Gastroesophageal sphincter (tissue), 4 donors: Measurements from ENCODE around the gene USP6NL. TPM values are rescaled to one million over a fixed set of nuclear protein-coding genes. Genes with fewer than 3 reads are reported as not detected.

Experiments
- ATAC-seq: fragments of 150-250 bp; one replicate; pipeline ENCODE4 v1.9.1; 2016; ENCODE audit warnings: mild to moderate bottlenecking, moderate library complexity
- H3K27ac ChIP-seq, 4 donors: fragments of 200-600 bp; sonication (generic) in 3 of 4; 1 replicate in 3 of 4; 2 replicates in 1 of 4; pipeline ENCODE4 v1.5.1; 2016 to 2019
- H3K27me3 ChIP-seq: fragments of 200-600 bp; sonication (generic); one replicate; pipeline ENCODE4 v1.5.1; 2019
- H3K36me3 ChIP-seq, 2 donors: fragments of 200-600 bp; sonication (generic); one replicate each; pipeline ENCODE4 v1.5.1; 2019; ENCODE audit warnings: control low read depth in 1 of 2
- H3K4me1 ChIP-seq, 3 donors: fragments of 200-600 bp; sonication (generic); 1 replicate in 2 of 3; 2 replicates in 1 of 3; pipeline ENCODE4 v1.5.1; 2016 to 2019; ENCODE audit warnings: control low read depth in 2 of 3
- H3K4me3 ChIP-seq, 2 donors: fragments of 200-600 bp; sonication (generic); one replicate each; pipeline ENCODE4 v1.5.1; 2019; ENCODE audit warnings: mild to moderate bottlenecking in 1 of 2, moderate library complexity in 1 of 2
- H3K9me3 ChIP-seq, 3 donors: fragments of 200-600 bp; sonication (generic); one replicate each; pipeline ENCODE4 v1.5.1; 2017 to 2019; ENCODE audit warnings: control low read depth in 2 of 3
- CTCF ChIP-seq, 4 experiments: fragments of 200-600 bp in 2 of 4; fragments of 450-650 bp in 2 of 4; sonication (generic) in 1 of 4; IDR thresholded peaks; one replicate each; pipeline ENCODE4 v1.5.1; 2017 to 2019; ENCODE audit warnings: antibody characterized with exemption in 4 of 4, mild to moderate bottlenecking in 2 of 4, moderate library complexity in 2 of 4
- EP300 ChIP-seq: sonication (generic); formaldehyde crosslinking; IDR thresholded peaks from one replicate; pipeline ENCODE4 v1.6.1; 2017; ENCODE audit warnings: antibody characterized with exemption, mild to moderate bottlenecking
- POLR2A ChIP-seq, 2 donors: fragments of 450-650 bp; IDR thresholded peaks; one replicate each; pipeline ENCODE4 v1.6.1; 2017; ENCODE audit warnings: antibody characterized with exemption in 2 of 2, mild to moderate bottlenecking in 2 of 2, moderate library complexity in 1 of 2
- POLR2AphosphoS5 ChIP-seq: sonication (generic); formaldehyde crosslinking; IDR thresholded peaks from one replicate; pipeline ENCODE4 v1.6.1; 2017; ENCODE audit warnings: antibody characterized with exemption
- WGBS, 2 donors: methylation state at CpG; one replicate each; pipeline ENCODE4 v1.1.5; 2018; ENCODE audit warnings: low coverage in 1 of 2; 5-methylcytosine and 5-hydroxymethylcytosine counted together
- total RNA-seq, 4 donors: library from RNA; depleted of rRNA; stranded (reverse); fragments of >200 nt; gene quantifications; one replicate each; pipeline ENCODE4 v1.1.0, GENCODE V29; 2016

USP6NL gene
- total RNA-seq, 4 donors from 2014 or later = 9.0 to 14.7 (median 12.5) TPM

GRCh38 chr10:11463111-11463510 is 148.3 kb downstream of the USP6NL start:
- no peaks in the 10 kb centered on the region for H3K27me3 ChIP-seq
- no peak overlapping the region for H3K27ac ChIP-seq
- TF ChIP-seq EP300 (no peak), POLR2AphosphoS5 (no peak), POLR2A (IDR thresholded peaks at IDR 0.05) (no peak)
- no peaks in the 10 kb centered on the region for H3K9me3 ChIP-seq
- ATAC-seq = no peak
- peaks cover 0 to 24% of the 10 kb centered on the region in 2 donors for H3K36me3 ChIP-seq
- H3K4me3 ChIP-seq = no peak overlapping the region
- WGBS, 2 donors = 95 to 100% methylated on average over 1 to 26 of the region's 26 CpGs
- H3K4me1 ChIP-seq = peaks cover 0 to 10% (median 0%) of the 10 kb centered on the region in 3 donors

GRCh38 chr10:11462071-11462470 is 149.4 kb downstream of the USP6NL start:
- TF ChIP-seq POLR2A (IDR thresholded peaks at IDR 0.05) = no peak
- Histone ChIP-seq H3K36me3 (peaks cover 0 to 24% of the 10 kb centered on the region in 2 donors), H3K4me3 (no peak overlapping the region), H3K4me1 (peaks cover 0 to 10% (median 0%) of the 10 kb centered on the region in 3 donors), H3K9me3 (no peaks in the 10 kb centered on the region), H3K27ac (no peak overlapping the region), H3K27me3 (no peaks in the 10 kb centered on the region)
- WGBS, 2 donors = 88 to 91% methylated on average over 8 to 10 of the region's 10 CpGs
- ATAC-seq = no peak

GRCh38 chr10:11457336-11457735 is 154.1 kb downstream of the USP6NL start:
- no peak overlapping the region for H3K4me3 ChIP-seq
- peaks cover 0 to 3% of the 10 kb centered on the region in 2 donors for H3K36me3 ChIP-seq
- no peaks in the 10 kb centered on the region for H3K27me3 ChIP-seq
- 79% methylated on average over 2 of the region's 2 CpGs; no CpG with 5 or more reads in 1 of the 2 donors for WGBS, 2 donors
- H3K27ac ChIP-seq = no peak overlapping the region
- ATAC-seq = no peak
- TF ChIP-seq EP300 = no peak
- TF ChIP-seq CTCF (IDR thresholded peaks at IDR 0.05) = no peak
- TF ChIP-seq POLR2A (IDR thresholded peaks at IDR 0.05) = no peak
- TF ChIP-seq POLR2AphosphoS5 = no peak
- H3K9me3 ChIP-seq = no peaks in the 10 kb centered on the region
- no peaks in the 10 kb centered on the region for H3K4me1 ChIP-seq

- Histone ChIP-seq H3K4me1 (no peaks in the 10 kb centered on the region), H3K9me3 (no peaks in the 10 kb centered on the region), H3K27me3 (no peaks in the 10 kb centered on the region), H3K4me3 (no peak overlapping the region), H3K36me3 (no peaks in the 10 kb centered on the region), H3K27ac (no peak overlapping the region)
- no peak for ATAC-seq
- 70 to 97% methylated on average over 7 to 8 of the region's 8 CpGs for WGBS, 2 donors
- TF ChIP-seq POLR2A (IDR thresholded peaks at IDR 0.05) = no peak
- TF ChIP-seq CTCF (IDR thresholded peaks at IDR 0.05) = no peak
- TF ChIP-seq POLR2AphosphoS5 = no peak
- no peak for TF ChIP-seq EP300
Observed at GRCh38 chr10:11454958-11455566, 156.4 kb downstream of the USP6NL start.

DNA sequence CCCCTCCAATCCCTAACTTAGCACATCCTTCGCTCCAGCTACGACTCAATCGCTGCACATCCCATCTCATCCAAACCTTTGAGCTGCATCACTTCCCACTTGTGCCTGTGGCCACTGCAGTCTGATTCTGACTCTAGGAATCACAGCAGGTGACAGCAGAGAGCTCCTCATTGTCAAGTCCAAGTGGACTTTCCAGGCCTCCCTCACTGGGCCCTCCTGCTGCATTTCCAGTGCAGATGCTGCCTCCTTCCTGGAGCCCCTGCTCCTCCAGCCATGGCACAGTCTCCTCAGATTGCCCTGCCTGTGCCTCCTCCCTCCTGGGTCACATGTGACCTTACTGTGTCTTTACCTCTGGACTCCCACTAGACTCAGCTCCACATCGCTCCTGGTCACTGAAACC is 157.3 kb downstream of the USP6NL start:
- Histone ChIP-seq H3K9me3 (no peaks in the 10 kb centered on the region), H3K27ac (no peak overlapping the region), H3K4me3 (no peak overlapping the region), H3K36me3 (no peaks in the 10 kb centered on the region), H3K4me1 (no peaks in the 10 kb centered on the region), H3K27me3 (peaks cover 2% of the 10 kb centered on the region)
- TF ChIP-seq EP300 = no peak
- TF ChIP-seq POLR2AphosphoS5 = no peak
- TF ChIP-seq POLR2A (IDR thresholded peaks at IDR 0.05) = no peak
- no peak for TF ChIP-seq CTCF (IDR thresholded peaks at IDR 0.05)
- no peak for ATAC-seq
- WGBS, 2 donors = 96% methylated on average over 3 to 4 of the region's 4 CpGs

DNA sequence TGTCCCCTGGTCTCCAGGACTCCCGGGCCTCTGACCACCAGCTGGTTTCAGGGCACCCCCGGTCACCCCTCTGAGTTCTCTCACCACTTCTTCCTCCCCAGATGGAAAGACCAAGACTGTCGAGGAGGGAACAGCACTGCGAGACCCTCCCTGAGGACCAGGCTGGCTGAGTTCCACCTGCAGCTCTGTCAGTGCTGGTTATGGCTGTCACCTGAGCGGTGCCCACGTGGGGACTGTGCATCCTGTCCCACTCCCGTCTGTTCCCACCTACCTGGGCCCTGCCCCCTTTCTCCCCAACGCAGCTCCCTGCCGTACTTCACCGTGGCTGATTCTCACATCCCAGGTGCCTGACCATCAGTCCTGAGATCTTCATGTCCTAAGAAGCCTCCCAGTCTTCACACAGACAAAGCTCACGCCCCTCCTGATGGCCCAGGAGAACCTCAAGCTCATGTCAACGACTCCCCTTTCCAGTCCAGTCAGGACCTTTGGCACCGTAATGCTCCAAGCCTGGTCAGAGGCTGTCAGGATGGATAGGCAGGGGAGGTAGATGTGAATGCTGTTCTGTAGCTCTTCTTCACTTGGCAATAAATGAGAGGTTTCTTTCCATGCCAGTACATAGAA is 159.7 kb downstream of the USP6NL start:
- TF ChIP-seq POLR2AphosphoS5 (no peak), EP300 (no peak), POLR2A (IDR thresholded peaks at IDR 0.05) (no peak), CTCF (IDR thresholded peaks at IDR 0.05) (no peak)
- Histone ChIP-seq H3K4me1 (no peaks in the 10 kb centered on the region), H3K27me3 (peaks cover 24% of the 10 kb centered on the region), H3K4me3 (no peak overlapping the region), H3K27ac (no peak overlapping the region), H3K9me3 (no peaks in the 10 kb centered on the region), H3K36me3 (no peaks in the 10 kb centered on the region)
- WGBS, 2 donors = 83% methylated on average over 10 of the region's 13 CpGs; no CpG with 5 or more reads in 1 of the 2 donors
- no peak for ATAC-seq
